Body of pancreas (tissue), 4 donors: ENCODE measurements around the gene SPRING1. TPM values are rescaled to one million over a fixed set of nuclear protein-coding genes. Genes with fewer than 3 reads are reported as not detected.

Experiments used
- ATAC-seq: fragments of 150-250 bp; one replicate; pipeline ENCODE4 v1.9.1; 2016
- DNase-seq, 4 donors: peaks; one replicate each; pipeline ENCODE4 v3.0.0-alpha.2; 2019
- H3K27ac ChIP-seq, 4 donors: fragments of 200-600 bp; sonication (generic); 1 replicate in 3 of 4; 2 replicates in 1 of 4; pipeline versions ENCODE4 v1.5.1 to v1.6.1; 2016 to 2019; ENCODE audit warnings: mild to moderate bottlenecking in 1 of 4, mixed read lengths in 1 of 4, moderate library complexity in 1 of 4
- H3K27me3 ChIP-seq, 2 donors: fragments of 200-600 bp; sonication (generic); one replicate each; pipeline ENCODE4 v1.6.0; 2016; ENCODE audit warnings: mild to moderate bottlenecking in 1 of 2
- H3K36me3 ChIP-seq, 2 donors: fragments of 200-600 bp; sonication (generic); replicated peaks in 1 of 2; 2 replicates each; pipeline ENCODE4 v1.5.1; 2016; ENCODE audit warnings: low read depth in 2 of 2; ENCODE audit not compliant: insufficient read depth in 1 of 2
- H3K4me1 ChIP-seq: fragments of 200-600 bp; sonication (generic); one replicate; pipeline ENCODE4 v1.6.0; 2016
- H3K4me3 ChIP-seq, 2 donors: fragments of 200-600 bp; sonication (generic); 1 replicate in 1 of 2; 2 replicates in 1 of 2; pipeline ENCODE4 v1.5.1; 2016 to 2019
- H3K9me3 ChIP-seq, 3 donors: fragments of 200-600 bp; sonication (generic); 1 replicate in 2 of 3; 2 replicates in 1 of 3; pipeline ENCODE4 v1.5.1; 2016
- CTCF ChIP-seq, 7 experiments: fragments of 450-650 bp in 4 of 7; fragments of 200-600 bp in 3 of 7; sonication (generic) in 3 of 7; IDR thresholded peaks; one replicate each; pipeline ENCODE4 v1.5.1; 2016 to 2019; ENCODE audit warnings: antibody characterized with exemption in 7 of 7
- POLR2A ChIP-seq, 3 donors: fragments of 450-650 bp; IDR thresholded peaks; one replicate each; pipeline ENCODE4 v1.6.1; 2016; ENCODE audit warnings: antibody characterized with exemption in 3 of 3, mild to moderate bottlenecking in 2 of 3
- WGBS, 2 donors: methylation state at CpG; one replicate each; pipeline ENCODE4 v1.1.5; 2017; 5-methylcytosine and 5-hydroxymethylcytosine counted together
- intact Hi-C: fragments of 100-400 bp; cut with DNase I; formaldehyde crosslinking; loops from one replicate; pipeline ENCODE4 v1.15.1; 2023
- total RNA-seq, 2 donors: library from RNA; depleted of rRNA; stranded (reverse); fragments of >200 nt; gene quantifications; one replicate each; pipeline ENCODE4 v1.1.0, GENCODE V29; 2016

Gene SPRING1
- total RNA-seq, 2 donors from 2014 or later: 9.1 to 9.9 TPM

- no peaks in the 10 kb centered on the region for H3K9me3 ChIP-seq
- no peaks in the 10 kb centered on the region for H3K4me1 ChIP-seq
- intact Hi-C loops: no loop called here
- DNase-seq: no peak
- no peak for ATAC-seq
- H3K27ac ChIP-seq: no peak overlapping the region
- H3K27me3 ChIP-seq: no peaks in the 10 kb centered on the region
- H3K36me3 ChIP-seq: no peaks in the 10 kb centered on the region
- H3K4me3 ChIP-seq: no peak overlapping the region
- TF ChIP-seq CTCF (IDR thresholded peaks at IDR 0.05) (no peak), POLR2A (IDR thresholded peaks at IDR 0.05) (no peak)
- 69 to 94% methylated on average over 3 of the region's 3 CpGs for WGBS, 2 donors
Observed at GRCh38 chr12:116766746-116767145, 28.9 kb upstream of the SPRING1 start.

- no peak for DNase-seq
- no peaks in the 10 kb centered on the region for H3K36me3 ChIP-seq
- no peak for ATAC-seq
- no peak overlapping the region for H3K27ac ChIP-seq
- no peak overlapping the region for H3K4me3 ChIP-seq
- no peaks in the 10 kb centered on the region for H3K27me3 ChIP-seq
- WGBS, 2 donors: 86 to 91% methylated on average over 3 of the region's 3 CpGs
- TF ChIP-seq CTCF (IDR thresholded peaks at IDR 0.05): no peak
- no peak for TF ChIP-seq POLR2A (IDR thresholded peaks at IDR 0.05)
- intact Hi-C loops: no loop called here
- no peaks in the 10 kb centered on the region for H3K4me1 ChIP-seq
- H3K9me3 ChIP-seq: no peaks in the 10 kb centered on the region
Observed at GRCh38 chr12:116766285-116766684, 28.4 kb upstream of the SPRING1 start.

- intact Hi-C loops: no loop called here
- Histone ChIP-seq H3K4me3 (no peak overlapping the region), H3K36me3 (no peaks in the 10 kb centered on the region), H3K27ac (no peak overlapping the region), H3K4me1 (no peaks in the 10 kb centered on the region), H3K9me3 (no peaks in the 10 kb centered on the region), H3K27me3 (no peaks in the 10 kb centered on the region)
- DNase-seq: no peak
- WGBS, 2 donors: 55% methylated on average over 5 of the region's 5 CpGs
- no peak for ATAC-seq
- no peak for TF ChIP-seq POLR2A (IDR thresholded peaks at IDR 0.05)
- TF ChIP-seq CTCF (IDR thresholded peaks at IDR 0.05): no peak
Observed at GRCh38 chr12:116765271-116765670, 27.4 kb upstream of the SPRING1 start.

GRCh38 chr12:116761499-116761898, 23.6 kb upstream of the SPRING1 start:
- intact Hi-C loops: no loop called here
- Histone ChIP-seq H3K36me3 (no peaks in the 10 kb centered on the region), H3K4me3 (no peak overlapping the region), H3K9me3 (no peaks in the 10 kb centered on the region), H3K4me1 (no peaks in the 10 kb centered on the region), H3K27me3 (no peaks in the 10 kb centered on the region), H3K27ac (no peak overlapping the region)
- DNase-seq: no peak
- TF ChIP-seq POLR2A (IDR thresholded peaks at IDR 0.05): no peak
- no peak for TF ChIP-seq CTCF (IDR thresholded peaks at IDR 0.05)
- 84 to 100% methylated on average over 3 to 4 of the region's 4 CpGs for WGBS, 2 donors
- ATAC-seq: no peak

- WGBS, 2 donors: 89 to 92% methylated on average over 11 of the region's 11 CpGs
- no peaks in the 10 kb centered on the region for H3K36me3 ChIP-seq
- no peaks in the 10 kb centered on the region for H3K27me3 ChIP-seq
- H3K27ac ChIP-seq: no peak overlapping the region
- TF ChIP-seq CTCF (IDR thresholded peaks at IDR 0.05) (no peak), POLR2A (IDR thresholded peaks at IDR 0.05) (no peak)
- intact Hi-C loops: no loop called here
- H3K9me3 ChIP-seq: no peaks in the 10 kb centered on the region
- ATAC-seq (no peak), DNase-seq (no peak)
- H3K4me1 ChIP-seq: no peaks in the 10 kb centered on the region
- no peak overlapping the region for H3K4me3 ChIP-seq
Observed at GRCh38 chr12:116760622-116761020, 22.8 kb upstream of the SPRING1 start.
